ENCODE data around the gene CLASP2.

GRCh38 chr3:33496449-33496848 is 221.6 kb downstream of the CLASP2 start:
- TF ChIP-seq CTCF (IDR thresholded peaks at IDR 0.05) (no peak), POLR2A (IDR thresholded peaks at IDR 0.05) (no peak)

Measured in body of pancreas (tissue), 4 donors.